Sigmoid colon (tissue), 4 donors: ENCODE results near the gene PHACTR3.

Experiments used
- CTCF ChIP-seq, 4 experiments: fragments of 450-650 bp in 3 of 4; fragments of 200-600 bp in 1 of 4; IDR thresholded peaks; one replicate each; pipeline ENCODE4 v1.5.1; 2016 to 2019; ENCODE audit warnings: antibody characterized with exemption in 4 of 4, mild to moderate bottlenecking in 3 of 4, moderate library complexity in 2 of 4
- EP300 ChIP-seq, 4 donors: sonication (generic); formaldehyde crosslinking; IDR thresholded peaks; one replicate each; pipeline ENCODE4 v1.6.1; 2017; ENCODE audit warnings: antibody characterized with exemption in 4 of 4
- POLR2A ChIP-seq, 2 donors: fragments of 450-650 bp; IDR thresholded peaks; one replicate each; pipeline ENCODE4 v1.6.1; 2016; ENCODE audit warnings: antibody characterized with exemption in 2 of 2, mild to moderate bottlenecking in 2 of 2, moderate library complexity in 2 of 2

- TF ChIP-seq POLR2A (IDR thresholded peaks at IDR 0.05) (no peak), CTCF (IDR thresholded peaks at IDR 0.05) (no peak), EP300 (IDR thresholded peaks at IDR 0.05) (no peak)
Observed at GRCh38 chr20:59577809-59578435, 26.4 kb upstream of the PHACTR3 start.
